HUES6 (cell line): ENCODE results near the gene TRAPPC10.

Experiments used
- H3K27ac ChIP-seq: 2 replicates; pipeline ENCODE4 v1.7.0; 2013; ENCODE audit warnings: low read depth, mild to moderate bottlenecking, low read length, inconsistent platforms
- H3K27me3 ChIP-seq: 2 replicates; pipeline ENCODE4 v1.6.1; 2013; ENCODE audit warnings: low read length; ENCODE audit not compliant: control insufficient read depth, insufficient read depth
- H3K36me3 ChIP-seq: 2 replicates; pipeline ENCODE4 v1.6.1; 2013; ENCODE audit warnings: low read length; ENCODE audit not compliant: control insufficient read depth, insufficient read depth
- H3K4me1 ChIP-seq: 2 replicates; pipeline ENCODE4 v1.6.1; 2013; ENCODE audit warnings: low read length; ENCODE audit not compliant: control insufficient read depth, insufficient read depth
- H3K4me3 ChIP-seq: 2 replicates; pipeline ENCODE4 v1.5.1; 2013; ENCODE audit warnings: low read depth, low read length
- H3K9ac ChIP-seq: one replicate; pipeline ENCODE4 v1.6.1; 2013; ENCODE audit warnings: mild to moderate bottlenecking, low read length
- H3K9me3 ChIP-seq: 2 replicates; pipeline ENCODE4 v1.6.1; 2013; ENCODE audit warnings: low read depth, low read length; ENCODE audit not compliant: control insufficient read depth, insufficient read depth

TRAPPC10 gene

GRCh38 chr21:44071359-44072104 is 59.4 kb downstream of the TRAPPC10 start:
- H3K4me1 ChIP-seq = no peaks in the 10 kb centered on the region
- peaks cover 60% of the 10 kb centered on the region for H3K36me3 ChIP-seq
- H3K27ac ChIP-seq = no peak overlapping the region
- H3K4me3 ChIP-seq = no peak overlapping the region
- no peak overlapping the region for H3K9ac ChIP-seq
- H3K9me3 ChIP-seq = no peaks in the 10 kb centered on the region
- no peaks in the 10 kb centered on the region for H3K27me3 ChIP-seq

DNA sequence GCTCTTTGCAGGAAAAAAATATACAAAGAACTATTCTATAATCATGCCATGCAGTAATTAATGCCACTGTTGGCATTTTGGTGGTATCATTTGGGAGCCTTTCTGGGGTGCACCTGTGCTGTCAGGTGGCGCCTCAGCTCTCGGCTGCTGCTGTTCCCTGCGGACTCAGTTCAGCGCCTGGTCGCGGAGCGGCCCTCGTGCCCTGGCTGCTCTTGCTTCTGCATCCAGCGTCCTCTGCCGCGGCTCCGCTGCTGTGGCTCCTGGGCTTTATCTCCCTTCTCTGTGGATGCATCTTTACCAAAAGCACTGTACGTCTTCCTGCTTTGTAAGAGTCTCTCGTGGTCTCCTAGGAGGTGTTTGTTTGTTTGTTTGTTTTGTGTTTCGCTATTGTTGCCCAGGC is 60.0 kb downstream of the TRAPPC10 start:
- H3K4me3 ChIP-seq = no peak overlapping the region
- no peaks in the 10 kb centered on the region for H3K27me3 ChIP-seq
- no peak overlapping the region for H3K9ac ChIP-seq
- no peaks in the 10 kb centered on the region for H3K9me3 ChIP-seq
- peaks cover 63% of the 10 kb centered on the region for H3K36me3 ChIP-seq
- H3K27ac ChIP-seq = no peak overlapping the region
- H3K4me1 ChIP-seq = no peaks in the 10 kb centered on the region

DNA sequence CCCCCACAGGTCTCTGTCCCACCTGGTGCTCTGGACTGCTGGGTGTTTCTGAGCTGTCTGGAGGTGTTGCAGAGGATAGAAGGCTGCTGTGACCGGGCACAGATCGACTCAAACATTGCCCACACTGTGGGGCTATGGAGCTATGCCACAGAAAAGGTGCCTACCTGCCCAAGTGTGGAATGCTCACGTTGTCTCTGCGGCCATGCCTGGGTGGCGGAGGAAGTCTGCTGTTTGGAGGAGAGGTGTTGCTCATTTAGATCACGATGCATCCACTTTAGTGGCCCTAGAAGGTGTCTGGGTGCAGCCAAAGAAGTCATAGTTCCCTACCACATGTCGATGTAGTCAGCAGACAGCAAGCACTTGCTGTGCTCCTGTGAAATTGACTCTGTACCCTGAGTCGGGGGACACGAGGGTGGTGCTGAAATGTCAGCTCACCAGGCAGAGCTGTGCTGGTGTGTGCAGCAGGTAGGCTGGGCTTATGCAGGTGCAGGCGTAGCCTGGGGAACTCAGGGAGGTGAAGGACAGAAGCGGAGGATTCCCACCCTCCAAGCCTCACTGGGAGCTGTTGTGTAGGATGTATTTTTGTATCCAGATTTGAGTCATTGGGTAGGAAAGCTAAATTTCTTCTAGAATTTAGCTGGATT is 62.3 kb downstream of the TRAPPC10 start:
- Histone ChIP-seq H3K27ac (no peak overlapping the region), H3K4me1 (0 out of 2 replicates have a peak, but pooled peaks cover 7% of the 10 kb centered on the region), H3K27me3 (no peaks in the 10 kb centered on the region), H3K36me3 (peaks cover 69% of the 10 kb centered on the region), H3K9ac (no peak overlapping the region), H3K4me3 (no peak overlapping the region), H3K9me3 (no peaks in the 10 kb centered on the region)

GRCh38 chr21:44076316-44076715 is 64.2 kb downstream of the TRAPPC10 start:
- Histone ChIP-seq H3K4me1 (0 out of 2 replicates have a peak, but pooled peaks cover 7% of the 10 kb centered on the region), H3K9me3 (no peaks in the 10 kb centered on the region), H3K4me3 (no peak overlapping the region), H3K27me3 (no peaks in the 10 kb centered on the region), H3K36me3 (peaks cover 72% of the 10 kb centered on the region), H3K27ac (no peak overlapping the region), H3K9ac (no peak overlapping the region)

- no peaks in the 10 kb centered on the region for H3K27me3 ChIP-seq
- peaks cover 85% of the 10 kb centered on the region for H3K36me3 ChIP-seq
- H3K4me1 ChIP-seq = 0 out of 2 replicates have a peak, but pooled peaks cover 7% of the 10 kb centered on the region
- H3K9ac ChIP-seq = no peak overlapping the region
- no peak overlapping the region for H3K4me3 ChIP-seq
- H3K9me3 ChIP-seq = no peaks in the 10 kb centered on the region
- no peak overlapping the region for H3K27ac ChIP-seq
Measured at GRCh38 chr21:44078411-44078981, 66.4 kb downstream of the TRAPPC10 start.

DNA sequence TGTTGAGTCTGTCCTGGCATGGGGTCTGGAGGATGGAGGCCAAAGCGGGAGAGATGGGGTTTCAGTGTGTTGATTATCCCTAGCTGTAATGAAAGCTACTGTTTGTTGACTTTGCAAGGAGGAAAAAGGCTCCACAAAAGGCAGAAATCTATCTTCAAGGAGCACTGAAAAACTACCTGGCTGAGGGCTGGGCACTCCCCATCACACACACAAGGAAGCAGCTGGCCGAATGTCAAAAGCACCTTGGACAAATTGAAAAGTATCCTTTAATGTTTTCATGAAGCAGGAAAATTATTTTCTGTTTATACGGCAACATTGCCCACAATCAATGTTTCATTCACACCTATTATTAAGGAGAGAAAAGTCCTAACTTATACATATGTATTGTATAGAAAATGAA is 67.3 kb downstream of the TRAPPC10 start:
- Histone ChIP-seq H3K9ac (no peak overlapping the region), H3K4me3 (no peak overlapping the region), H3K27ac (no peak overlapping the region), H3K36me3 (peaks cover 88% of the 10 kb centered on the region), H3K4me1 (0 out of 2 replicates have a peak, but pooled peaks cover 7% of the 10 kb centered on the region), H3K27me3 (no peaks in the 10 kb centered on the region), H3K9me3 (no peaks in the 10 kb centered on the region)

GRCh38 chr21:44079846-44080245 is 67.7 kb downstream of the TRAPPC10 start:
- H3K9ac ChIP-seq = no peak overlapping the region
- peaks cover 88% of the 10 kb centered on the region for H3K36me3 ChIP-seq
- no peaks in the 10 kb centered on the region for H3K9me3 ChIP-seq
- no peak overlapping the region for H3K27ac ChIP-seq
- no peak overlapping the region for H3K4me3 ChIP-seq
- H3K4me1 ChIP-seq = 0 out of 2 replicates have a peak, but pooled peaks cover 7% of the 10 kb centered on the region
- H3K27me3 ChIP-seq = no peaks in the 10 kb centered on the region

GRCh38 chr21:44082648-44083440 is 70.7 kb downstream of the TRAPPC10 start:
- H3K27me3 ChIP-seq = no peaks in the 10 kb centered on the region
- H3K4me1 ChIP-seq = 0 out of 2 replicates have a peak, but pooled peaks cover 7% of the 10 kb centered on the region
- H3K36me3 ChIP-seq = peaks cover 93% of the 10 kb centered on the region
- no peak overlapping the region for H3K9ac ChIP-seq
- no peak overlapping the region for H3K27ac ChIP-seq
- no peak overlapping the region for H3K4me3 ChIP-seq
- no peaks in the 10 kb centered on the region for H3K9me3 ChIP-seq

DNA sequence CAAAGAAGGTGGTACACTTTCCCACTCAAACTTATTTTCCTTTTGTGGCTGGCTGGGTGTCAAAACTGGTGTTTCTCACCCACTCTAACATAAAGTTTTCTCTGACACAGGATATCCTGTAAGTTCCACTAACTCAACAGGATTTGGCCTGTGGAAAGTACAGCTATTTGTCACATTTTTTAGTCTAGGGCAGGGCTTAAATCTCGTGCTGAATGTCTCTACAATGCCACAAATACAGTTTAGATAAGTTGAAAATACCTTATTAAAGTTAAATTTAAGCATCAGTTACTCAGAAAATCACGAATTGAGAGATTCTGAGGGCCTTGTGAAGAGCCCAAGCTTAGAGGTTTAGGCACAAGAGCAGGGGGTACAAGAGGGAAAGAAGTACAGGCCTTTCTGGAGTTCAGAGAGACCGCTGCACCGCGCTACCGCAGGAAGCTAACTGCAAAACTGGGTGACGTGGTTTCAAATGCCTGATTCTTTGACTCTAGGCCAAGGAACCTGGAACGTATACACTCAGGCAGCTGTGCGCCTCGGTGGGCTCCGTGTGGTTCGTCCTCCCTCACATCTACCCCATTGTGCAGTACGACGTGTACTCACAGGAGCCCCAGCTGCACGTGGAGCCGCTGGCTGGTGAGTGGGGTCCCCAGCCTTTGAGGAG is 71.7 kb downstream of the TRAPPC10 start:
- Histone ChIP-seq H3K36me3 (peaks cover 94% of the 10 kb centered on the region), H3K9ac (no peak overlapping the region), H3K9me3 (no peaks in the 10 kb centered on the region), H3K27me3 (no peaks in the 10 kb centered on the region), H3K4me3 (no peak overlapping the region), H3K27ac (no peak overlapping the region), H3K4me1 (no peaks in the 10 kb centered on the region)

DNA sequence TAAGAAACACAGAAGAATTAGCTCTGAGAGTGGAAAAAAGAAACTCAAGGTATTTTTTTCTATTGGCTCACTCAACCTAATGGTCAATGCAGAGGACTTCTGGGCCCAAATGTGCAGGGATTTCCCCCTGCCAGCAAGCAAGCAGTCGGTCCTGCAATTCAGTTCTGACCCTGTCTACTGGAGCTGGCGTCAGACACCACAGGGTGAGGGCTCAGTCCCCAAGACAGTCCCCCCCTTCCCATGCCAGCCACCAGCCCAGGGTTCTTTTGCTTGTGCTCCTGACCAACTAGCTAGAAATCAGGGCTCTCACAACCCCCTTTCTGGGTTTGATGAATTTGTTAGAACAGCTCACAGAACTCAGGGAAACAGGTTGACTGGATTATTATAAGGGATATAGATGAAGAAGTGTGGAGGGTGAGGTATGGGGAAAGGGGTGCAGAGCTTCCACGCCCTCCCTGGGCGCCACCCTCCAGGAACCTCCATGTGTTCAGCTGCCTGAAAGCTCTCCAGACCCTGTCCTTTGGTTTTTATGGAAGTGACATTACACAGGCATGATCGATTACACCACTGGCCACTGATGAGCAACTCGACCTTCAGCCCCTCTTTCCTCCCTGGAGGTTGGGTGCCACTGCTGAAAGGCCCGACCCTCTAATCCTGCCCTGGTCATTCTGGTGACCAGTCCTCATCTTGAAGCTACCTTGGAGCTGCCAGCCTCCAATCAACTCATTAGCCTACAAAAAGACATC is 72.6 kb downstream of the TRAPPC10 start:
- Histone ChIP-seq H3K36me3 (peaks cover 94% of the 10 kb centered on the region), H3K4me1 (no peaks in the 10 kb centered on the region), H3K9me3 (no peaks in the 10 kb centered on the region), H3K27ac (no peak overlapping the region), H3K27me3 (no peaks in the 10 kb centered on the region), H3K4me3 (no peak overlapping the region), H3K9ac (no peak overlapping the region)
